Measurements from ENCODE around the gene CST6. TPM values are rescaled to one million over a fixed set of nuclear protein-coding genes. Genes with fewer than 3 reads are reported as not detected.
A peak's percentile ranks its signal among the peaks of the same experiment; 100 is the strongest.

The CST6 gene
- total RNA-seq, 2 donors from 2014 or later, result 2.6 to 6.3 TPM

GRCh38 chr11:66048547-66049323 lies 36.9 kb downstream of the CST6 start, which contains the start of gene GAL3ST3:
TSS of gene GAL3ST3 (minus strand) at chr11:66049161. CDS start at chr11:66045415, 3,746 bp downstream.
- Histone ChIP-seq H3K27ac (peak within 1 kb of the TSS; percentile 55 to 80), H3K27me3 (no peaks in the 10 kb centered on the region), H3K36me3 (no peaks in the 10 kb centered on the region), H3K9me3 (no peaks in the 10 kb centered on the region), H3K4me1 (peaks cover 3 to 46% of the 10 kb centered on the region in 2 donors), H3K4me3 (peak within 1 kb of the TSS; percentile 43 to 47)
- no peak for DNase-seq (ENCODE audit: low spot score)
- TF ChIP-seq CTCF (IDR thresholded peaks at IDR 0.05), result no peak

- TF ChIP-seq CTCF (IDR thresholded peaks at IDR 0.05), result no peak
- DNase-seq (ENCODE audit: low spot score), result no peak
- Histone ChIP-seq H3K36me3 (peaks cover 16% of the 10 kb centered on the region), H3K4me3 (no peak overlapping the region), H3K4me1 (peaks cover 3 to 39% of the 10 kb centered on the region in 2 donors), H3K9me3 (no peaks in the 10 kb centered on the region), H3K27ac (peak overlapping the region; percentile 92 to 94), H3K27me3 (no peaks in the 10 kb centered on the region)
Measured at GRCh38 chr11:66050581-66051231, 38.9 kb downstream of the CST6 start.

- TF ChIP-seq CTCF (IDR thresholded peaks at IDR 0.05), result no peak
- Histone ChIP-seq H3K4me3 (peak overlapping the region; percentile 98 to 100), H3K36me3 (peaks cover 22% of the 10 kb centered on the region), H3K27me3 (no peaks in the 10 kb centered on the region), H3K4me1 (peaks cover 3 to 39% of the 10 kb centered on the region in 2 donors), H3K27ac (peak overlapping the region; percentile 92 to 94), H3K9me3 (no peaks in the 10 kb centered on the region)
- no peak for DNase-seq (ENCODE audit: low spot score)
Measured at GRCh38 chr11:66051371-66051765, 39.6 kb downstream of the CST6 start.

- Histone ChIP-seq H3K4me3 (peak within 1 kb of the TSS; percentile 98 to 100), H3K27ac (peak within 1 kb of the TSS; percentile 92 to 94), H3K27me3 (no peaks in the 10 kb centered on the region), H3K4me1 (peaks cover under 1 to 38% of the 10 kb centered on the region in 2 donors), H3K9me3 (no peaks in the 10 kb centered on the region), H3K36me3 (peaks cover 29% of the 10 kb centered on the region)
- peak in 1 of 2 donors; percentile 29 for TF ChIP-seq CTCF (IDR thresholded peaks at IDR 0.05)
- DNase-seq (ENCODE audit: low spot score), result peak; percentile 97
Measured at GRCh38 chr11:66051766-66052663, 40.2 kb downstream of the CST6 start, which contains the start of gene SF3B2. TSS of gene SF3B2 (plus strand) at chr11:66052364. CDS start at chr11:66052385, 21 bp downstream.

- no peaks in the 10 kb centered on the region for H3K27me3 ChIP-seq
- peaks cover 0 to 32% of the 10 kb centered on the region in 2 donors for H3K4me1 ChIP-seq
Measured at GRCh38 chr11:66052664-66052982, 40.8 kb downstream of the CST6 start.

More at GRCh38 chr11:66052664-66052982, 40.8 kb downstream of the CST6 start:
- Histone ChIP-seq H3K36me3 (peaks cover 35% of the 10 kb centered on the region), H3K4me3 (peak overlapping the region; percentile 98 to 100), H3K27ac (peak overlapping the region; percentile 92 to 94), H3K9me3 (no peaks in the 10 kb centered on the region)
- no peak for DNase-seq (ENCODE audit: low spot score)
- TF ChIP-seq CTCF (IDR thresholded peaks at IDR 0.05), result no peak

Measured in right atrium auricular region (tissue), 2 donors.